T-helper 1 cell treated with Interleukin-12 subunit alpha and Interleukin-12 subunit beta and Interleukin-4 antibody, amounts not matched to agents 30 ng/mL and 1 ng/mL, for 36 hours (primary cell): ENCODE measurements around the gene SMCO1. TPM values are rescaled to one million over a fixed set of nuclear protein-coding genes. Genes with fewer than 3 reads are reported as not detected.
"Not testable (repeated sequence)": the region's sequence is repeated elsewhere in the genome, so short reads cannot be mapped to it uniquely, and the experiment has no call there.

Experiments
- intact Hi-C: fragments of 100-400 bp; cut with micrococcal nuclease; formaldehyde crosslinking; loops from one replicate; pipeline ENCODE4 v1.15.1; 2024
- total RNA-seq: library from RNA; stranded (reverse); gene quantifications from 2 replicates; pipeline ENCODE4 v1.2.3, GENCODE V29; 2022

Gene SMCO1
- total RNA-seq, 1 donor from 2014 or later = not detected

- intact Hi-C loops = no loop called here
Measured at GRCh38 chr3:196524527-196524926, 9.4 kb upstream of the SMCO1 start.

DNA sequence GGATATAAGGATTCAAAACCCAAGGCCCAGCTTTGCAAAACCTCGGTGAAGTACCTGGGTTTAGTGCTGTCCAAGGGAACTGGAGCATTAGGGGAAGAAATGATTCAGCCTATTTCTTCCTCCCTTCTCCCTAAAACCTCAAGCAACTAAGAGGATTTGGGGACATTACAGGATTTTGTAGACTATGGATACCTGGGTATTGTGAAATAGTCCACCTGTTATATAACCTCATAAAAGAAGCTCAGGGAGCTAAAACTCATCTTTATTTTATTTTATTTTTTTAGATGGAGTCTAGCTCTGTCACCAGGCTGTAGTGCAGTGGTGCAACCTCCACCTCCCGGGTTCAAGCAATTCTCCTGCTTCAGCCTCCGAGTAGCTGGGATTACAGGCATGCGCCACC, 8.7 kb upstream of the SMCO1 start:
- intact Hi-C loops = no loop called here

DNA sequence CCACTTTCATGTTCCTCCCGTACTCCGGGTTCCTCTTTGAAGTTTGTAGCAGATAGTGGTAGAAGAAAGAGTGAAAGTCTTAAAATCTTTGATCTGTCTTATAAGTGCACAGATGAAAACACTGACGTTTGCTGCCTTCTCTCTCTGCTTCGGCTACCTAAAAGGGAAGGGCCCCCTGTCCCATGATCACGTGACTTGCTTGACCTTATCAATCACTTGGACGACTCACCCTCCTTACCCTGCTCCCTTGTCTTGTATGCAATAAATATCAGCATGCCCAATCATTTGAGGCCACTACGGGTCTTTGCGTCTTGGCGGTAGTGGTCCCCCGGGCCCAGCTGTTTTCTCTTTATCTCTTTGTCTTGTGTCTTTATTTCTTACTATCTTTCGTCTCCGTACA, 6.1 kb upstream of the SMCO1 start:
- intact Hi-C loops = not testable (repeated sequence)

DNA sequence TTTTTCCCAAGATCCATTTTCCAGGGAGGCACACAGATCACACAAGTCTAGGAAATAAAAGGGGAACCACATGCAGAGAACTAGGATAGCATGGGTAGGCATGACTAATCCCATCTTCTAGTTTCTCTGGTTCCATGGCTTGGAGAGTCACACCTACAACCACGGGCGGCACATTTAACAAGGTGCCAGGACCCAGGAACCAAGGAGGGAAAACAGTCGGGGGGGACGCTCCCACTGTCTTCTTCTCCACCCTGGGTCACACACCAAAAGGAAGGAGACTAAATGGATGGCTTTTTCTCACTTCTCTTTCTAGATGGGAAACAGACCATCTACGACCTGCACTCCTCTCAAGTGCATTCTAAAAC, 4.6 kb upstream of the SMCO1 start:
- intact Hi-C loops = loop anchor here (1.0 to 5.0 kb wide), 4 partner anchors 17 to 442 kb away; partner anchors contain the start of gene DYNLT2B

DNA sequence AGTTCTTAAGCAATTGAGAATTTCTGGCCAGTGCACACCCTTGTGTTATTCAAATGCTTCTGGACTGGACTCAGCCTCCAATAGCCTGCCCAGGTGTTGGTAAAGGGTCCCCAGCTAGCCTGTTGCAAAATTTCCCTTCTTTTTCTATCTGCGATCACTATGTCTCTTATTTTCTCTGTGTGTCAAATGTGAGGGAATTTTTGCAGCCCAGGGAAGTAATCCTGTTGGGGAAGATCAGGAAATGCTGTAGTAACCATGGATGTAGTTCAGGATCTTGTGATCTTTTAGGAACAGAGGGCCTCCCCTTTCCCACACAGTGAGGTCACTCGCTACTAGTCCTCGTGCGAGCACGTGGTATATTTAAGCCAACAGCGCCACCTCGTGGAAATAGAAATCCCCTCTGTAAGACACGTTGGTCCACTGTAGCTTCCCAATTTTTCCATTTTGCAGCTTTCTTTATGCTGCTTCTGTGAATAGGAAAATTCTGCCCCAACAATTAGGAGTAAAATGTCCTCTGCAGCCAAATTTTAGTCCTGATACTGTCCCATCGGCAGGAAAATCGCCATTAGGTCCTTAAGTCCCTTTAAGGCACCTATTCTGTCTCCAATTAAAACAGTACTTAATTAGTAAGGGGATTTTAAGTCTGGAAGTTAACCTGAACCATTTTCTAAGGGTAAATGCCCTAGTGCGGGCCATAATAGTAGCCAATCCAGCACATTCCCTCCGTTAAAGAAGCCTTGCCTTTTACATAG, 4.0 kb upstream of the SMCO1 start:
- intact Hi-C loops = loop anchor here (1.0 to 5.0 kb wide), 4 partner anchors 17 to 442 kb away; partner anchors contain the start of gene DYNLT2B

GRCh38 chr3:196517919-196518318, 2.8 kb upstream of the SMCO1 start:
- intact Hi-C loops = loop anchor here (5.0 kb wide), 2 partner anchors 201 to 441 kb away; partner anchors contain the start of gene DYNLT2B

DNA sequence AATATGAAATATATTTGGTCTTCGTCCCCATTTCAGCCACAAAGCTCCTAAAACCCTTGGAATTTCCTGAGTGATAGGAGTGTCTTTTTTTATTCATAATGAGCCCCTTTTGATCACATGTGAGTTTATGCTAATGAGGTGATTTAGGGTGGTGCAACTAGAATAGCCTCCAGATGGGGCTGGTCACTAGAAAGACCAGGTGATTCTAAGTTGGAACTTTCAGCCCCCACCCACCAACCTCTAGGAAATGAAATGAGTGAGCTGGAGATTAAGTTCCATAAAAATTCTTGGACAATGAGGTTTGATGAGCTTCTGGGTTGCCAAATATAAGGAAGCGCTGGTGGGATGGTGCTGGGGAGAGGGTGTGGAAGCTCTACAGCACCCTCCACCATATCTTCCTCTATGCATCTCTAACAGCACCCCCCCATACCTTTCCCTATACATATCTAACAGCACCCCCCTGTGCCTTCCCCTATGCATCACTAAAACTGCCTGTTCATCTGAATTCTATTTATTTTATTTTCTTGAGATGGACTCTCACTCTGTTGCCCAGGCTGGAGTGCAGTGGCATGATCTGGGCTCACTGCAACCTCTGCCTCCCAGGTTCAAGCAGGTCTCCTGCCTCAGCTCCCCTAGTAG, 2.1 kb upstream of the SMCO1 start:
- intact Hi-C loops = loop anchor here (5.0 kb wide), 2 partner anchors 200 to 440 kb away; partner anchors contain the start of gene DYNLT2B

DNA sequence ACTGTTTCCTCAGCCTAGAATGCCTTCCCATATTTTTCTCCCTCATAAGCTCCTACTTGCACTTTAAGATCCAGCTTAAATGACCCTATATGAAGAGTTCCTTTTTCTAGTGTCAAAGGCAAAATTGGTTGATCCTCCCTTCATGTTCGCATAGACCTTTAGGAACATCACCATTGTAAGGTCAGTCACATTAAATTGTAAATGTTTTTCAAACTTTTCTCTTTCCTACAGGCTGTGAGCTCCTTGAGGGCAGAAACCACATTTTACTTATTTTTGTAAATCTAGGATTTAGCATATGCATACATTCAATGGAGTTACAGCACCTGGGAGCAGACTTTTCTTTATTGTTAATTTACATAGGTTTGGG, 813 bp downstream of the SMCO1 start:
- intact Hi-C loops = no loop called here

DNA sequence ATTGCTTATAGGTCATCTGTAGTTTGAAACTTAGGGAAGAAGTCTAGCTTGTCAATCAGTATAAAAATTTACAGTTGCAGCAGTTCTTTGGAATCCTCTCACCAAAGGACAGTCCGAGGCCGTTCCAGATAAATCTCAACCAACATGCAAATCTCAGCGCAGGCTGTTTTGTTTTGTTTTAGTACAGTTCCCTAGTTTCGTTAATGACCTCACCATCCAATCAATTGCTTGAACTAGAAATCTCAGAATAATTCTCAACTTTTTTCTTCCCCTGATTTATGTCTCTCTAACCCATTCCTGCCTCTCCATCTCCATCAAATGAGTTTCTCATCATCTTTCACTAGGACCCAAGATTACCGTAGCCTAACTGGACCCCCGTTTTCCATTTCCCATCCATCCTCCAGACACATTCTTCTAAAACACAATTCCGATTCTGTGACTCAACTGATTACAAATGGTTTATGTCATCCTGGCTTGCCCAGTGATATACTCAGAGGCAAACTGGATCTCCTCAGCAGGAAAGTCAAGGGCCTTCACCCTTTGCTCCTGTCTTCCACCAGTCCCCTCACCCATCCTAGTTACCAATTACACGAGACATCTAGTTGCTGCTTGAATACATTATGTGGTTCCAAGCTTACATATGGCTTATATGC, 1.3 kb downstream of the SMCO1 start:
- intact Hi-C loops = no loop called here

GRCh38 chr3:196511646-196512425, 3.3 kb downstream of the SMCO1 start:
- intact Hi-C loops = not testable (repeated sequence)

DNA sequence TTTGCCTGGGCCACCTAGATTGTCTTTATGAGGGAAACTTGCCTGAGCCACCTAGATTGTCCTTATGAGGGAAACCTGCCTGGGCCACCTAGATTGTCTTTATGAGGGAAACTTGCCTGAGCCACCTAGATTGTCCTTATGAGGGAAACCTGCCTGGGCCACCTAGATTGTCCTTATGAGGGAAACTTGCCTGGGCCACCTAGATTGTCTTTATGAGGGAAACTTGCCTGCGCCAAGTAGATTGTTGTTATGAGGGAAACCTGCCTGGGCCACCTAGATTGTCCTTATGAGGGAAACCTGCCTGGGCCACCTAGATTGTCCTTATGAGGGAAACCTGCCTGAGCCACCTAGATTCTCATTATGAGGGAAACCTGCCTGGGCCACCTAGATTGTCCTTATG, 4.0 kb downstream of the SMCO1 start:
- intact Hi-C loops = not testable (repeated sequence)

GRCh38 chr3:196506687-196507086, 8.5 kb downstream of the SMCO1 start:
- intact Hi-C loops = no loop called here

GRCh38 chr3:196504556-196504955, 10.6 kb downstream of the SMCO1 start:
- intact Hi-C loops = loop anchor here (5.0 kb wide), 1 partner anchor 597 kb away; the partner anchor contains the start of gene TNK2

DNA sequence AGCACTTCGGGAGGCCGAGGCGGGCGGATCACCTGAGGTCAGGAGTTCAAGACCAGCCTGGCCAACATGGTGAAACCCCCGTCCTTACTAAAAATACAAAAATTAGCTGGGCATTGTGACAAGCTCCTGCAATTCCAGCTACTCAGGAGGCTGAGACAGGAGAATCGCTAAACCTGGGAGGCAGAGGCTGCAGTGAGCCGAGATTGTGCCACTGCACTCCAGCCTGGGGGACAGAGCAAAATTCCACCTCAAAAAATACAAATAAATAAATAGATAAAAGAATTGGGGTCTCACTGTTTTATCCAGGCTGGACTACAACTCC, 11.1 kb downstream of the SMCO1 start:
- intact Hi-C loops = loop anchor here (5.0 kb wide), 1 partner anchor 597 kb away; the partner anchor contains the start of gene TNK2

DNA sequence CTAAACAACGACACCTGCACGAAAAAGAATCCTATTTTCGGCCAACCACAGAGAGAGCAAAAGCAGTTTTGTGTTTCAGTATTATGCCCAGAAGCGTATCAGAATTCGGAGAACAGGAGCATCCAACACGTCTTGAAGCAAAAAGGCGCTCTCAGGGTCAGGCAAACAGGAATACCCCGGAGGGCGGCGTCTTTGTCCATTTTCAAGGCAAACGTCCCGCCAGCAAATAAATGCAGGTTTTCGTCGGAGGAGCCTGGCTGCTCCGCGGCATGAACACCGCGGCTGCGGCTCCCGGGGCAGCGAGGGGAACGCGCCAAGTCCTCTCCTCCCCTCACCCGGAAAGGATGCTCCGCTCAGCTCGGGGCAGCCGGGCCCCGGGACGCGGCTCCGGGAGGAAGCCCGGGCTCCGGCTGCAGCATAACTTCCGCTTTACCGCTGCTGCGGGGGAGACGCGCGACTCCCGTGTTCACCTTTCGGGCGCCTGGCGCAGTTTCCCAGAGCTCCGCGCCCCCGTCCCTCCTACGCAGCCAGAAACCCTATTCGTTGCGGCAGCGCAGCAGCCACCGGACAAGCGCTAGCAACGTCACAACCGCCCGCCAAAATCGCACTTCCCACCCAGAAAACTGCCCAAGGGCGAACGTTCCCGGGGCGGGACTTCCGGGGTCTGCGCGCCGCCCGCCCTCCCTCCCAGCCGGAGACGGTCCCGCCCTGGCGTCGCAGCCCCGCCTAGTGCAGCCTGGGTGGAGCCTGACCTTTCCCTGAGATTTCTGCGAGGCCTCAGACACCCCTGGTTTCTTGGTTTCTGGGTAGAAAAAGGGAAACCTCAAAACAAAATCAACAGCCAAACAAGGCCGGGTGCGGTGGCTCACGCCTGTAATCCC, 11.7 kb downstream of the SMCO1 start, which contains the start of gene RNF168:
RNF168 (minus strand) TSS at position 573 of the 881 bp plus-strand sequence. CDS start 595 bp downstream, outside the sequence.
- intact Hi-C loops = loop anchor here (1.0 to 5.0 kb wide), 6 partner anchors 25 to 596 kb away; partner anchors contain the start of genes FBXO45, PAK2, TFRC and TNK2

DNA sequence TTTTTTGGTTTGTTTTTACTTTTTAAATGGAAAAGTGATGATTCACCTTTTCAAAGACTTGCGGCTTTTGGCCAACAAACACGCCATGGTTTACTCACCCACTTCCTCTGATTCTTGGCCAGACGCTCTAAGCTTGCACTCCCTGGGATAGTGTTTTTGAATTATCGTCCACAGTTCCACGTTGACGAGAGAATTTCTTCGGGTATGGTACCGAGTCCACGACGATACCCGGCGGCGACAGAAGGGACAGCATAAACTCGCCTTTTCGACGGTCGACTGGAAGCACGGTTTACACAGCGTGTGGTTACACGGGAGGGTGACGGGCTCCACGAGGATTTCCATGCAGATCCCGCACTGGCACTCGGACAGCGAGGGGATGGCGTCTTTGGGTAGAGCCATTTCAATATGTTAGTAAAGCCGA, 12.4 kb downstream of the SMCO1 start:
- intact Hi-C loops = loop anchor here (1.0 to 5.0 kb wide), 11 partner anchors 17 to 595 kb away; partner anchors contain the start of genes DYNLT2B, FBXO45, NCBP2 and PAK2

- intact Hi-C loops = loop anchor here (1.0 to 5.0 kb wide), 7 partner anchors 18 to 594 kb away; partner anchors contain the start of genes DYNLT2B, NCBP2, TFRC and TNK2
Measured at GRCh38 chr3:196501316-196502044, 13.7 kb downstream of the SMCO1 start.

DNA sequence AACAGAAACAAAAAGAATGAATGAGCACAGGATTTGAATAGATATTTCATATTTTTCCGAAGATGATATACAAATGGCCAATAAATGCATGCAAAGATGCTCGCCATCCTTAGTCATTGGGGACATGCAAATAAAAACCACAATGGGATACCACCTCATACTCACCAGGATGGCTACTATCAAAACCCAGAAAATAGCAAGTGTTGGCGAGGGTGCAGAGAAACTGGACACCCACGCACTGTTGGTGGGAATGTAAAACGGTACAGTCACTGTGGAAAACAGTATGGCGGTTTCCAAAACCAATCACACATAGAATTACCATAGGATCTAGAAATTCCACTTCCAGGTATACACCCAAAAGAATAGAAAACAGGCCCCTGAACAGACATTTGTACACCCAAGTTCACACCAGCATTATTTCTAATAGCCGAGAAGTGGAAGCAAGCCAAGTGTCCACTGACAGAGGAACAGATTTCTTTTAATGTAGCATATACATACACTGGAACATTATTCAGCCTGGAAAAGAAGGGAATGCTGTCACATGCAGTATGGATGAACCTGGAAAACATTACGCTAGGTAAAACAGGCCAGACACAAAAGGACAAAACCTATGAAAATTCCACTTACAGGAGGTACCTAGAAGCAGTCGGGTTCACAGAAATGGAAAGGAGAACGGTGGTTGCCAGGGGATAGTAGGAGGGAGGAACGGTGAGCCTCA, 15.2 kb downstream of the SMCO1 start:
- intact Hi-C loops = loop anchor here (5.0 kb wide), 1 partner anchor 593 kb away; the partner anchor contains the start of gene TNK2
